H1 (cell line): ENCODE results near the gene GARNL3. TPM values are rescaled to one million over a fixed set of nuclear protein-coding genes. Genes with fewer than 3 reads are reported as not detected.

Experiments used
- CHD1 ChIP-seq: IDR thresholded peaks from 2 replicates; pipeline ENCODE4 v1.6.1; 2012; ENCODE audit warnings: low read depth, low read length, improper control_type of control experiment
- CTBP2 ChIP-seq: IDR thresholded peaks from 2 replicates; pipeline ENCODE4 v1.7.0; 2011; ENCODE audit warnings: borderline replicate concordance, mild to moderate bottlenecking, moderate library complexity, mixed read lengths, low read length; ENCODE audit not compliant: insufficient read depth, insufficient read length
- HDAC6 ChIP-seq: IDR thresholded peaks from one replicate; pipeline ENCODE4 v1.7.1; 2012; ENCODE audit warnings: low read depth, mild to moderate bottlenecking, inconsistent platforms, low read length, moderate library complexity
- JUND ChIP-seq: IDR thresholded peaks from 2 replicates; pipeline ENCODE4 v1.6.1; 2011; ENCODE audit warnings: mild to moderate bottlenecking, improper control_type of control experiment, low read length
- TAF7 ChIP-seq: optimal IDR thresholded peaks from 2 replicates; pipeline ENCODE3; 2011; ENCODE audit warnings: low read depth, mild to moderate bottlenecking, inconsistent platforms, low read length, moderate library complexity, borderline replicate concordance
- TEAD4 ChIP-seq: IDR thresholded peaks from 2 replicates; pipeline ENCODE4 v1.6.1; 2012; ENCODE audit warnings: low read depth, low read length, inconsistent platforms, mixed read lengths
- polyA plus RNA-seq, 7 experiments: library from polyadenylated mRNA; depleted of rRNA in 3 of 7; stranded (reverse) in 5 of 7; unstranded in 2 of 7; fragments of >200 nt in 5 of 7; fragments of 200-250 nt in 2 of 7; gene quantifications; 1 replicate in 5 of 7; 2 replicates in 1 of 7; 4 replicates in 1 of 7; pipeline versions ENCODE4 v1.2.1 to v1.2.3, GENCODE V29; 2011 to 2013; ENCODE audit warnings: missing spikeins in 2 of 7, mixed read lengths in 2 of 7
- total RNA-seq: library from RNA; stranded (reverse); fragmentation: NEBNext Ultra II Directional; extraction: Animal tissue kit (Norgen Biotek cat#: 25700); gene quantifications from 2 replicates; pipeline ENCODE4 v1.2.1, GENCODE V29; 2021

GARNL3 gene
- total and polyA plus RNA-seq, 2 of the 8 experiments (the other 6 are each of a cell fraction or from before 2014, with no cell fraction given) = 6.5 to 18.3 TPM

DNA sequence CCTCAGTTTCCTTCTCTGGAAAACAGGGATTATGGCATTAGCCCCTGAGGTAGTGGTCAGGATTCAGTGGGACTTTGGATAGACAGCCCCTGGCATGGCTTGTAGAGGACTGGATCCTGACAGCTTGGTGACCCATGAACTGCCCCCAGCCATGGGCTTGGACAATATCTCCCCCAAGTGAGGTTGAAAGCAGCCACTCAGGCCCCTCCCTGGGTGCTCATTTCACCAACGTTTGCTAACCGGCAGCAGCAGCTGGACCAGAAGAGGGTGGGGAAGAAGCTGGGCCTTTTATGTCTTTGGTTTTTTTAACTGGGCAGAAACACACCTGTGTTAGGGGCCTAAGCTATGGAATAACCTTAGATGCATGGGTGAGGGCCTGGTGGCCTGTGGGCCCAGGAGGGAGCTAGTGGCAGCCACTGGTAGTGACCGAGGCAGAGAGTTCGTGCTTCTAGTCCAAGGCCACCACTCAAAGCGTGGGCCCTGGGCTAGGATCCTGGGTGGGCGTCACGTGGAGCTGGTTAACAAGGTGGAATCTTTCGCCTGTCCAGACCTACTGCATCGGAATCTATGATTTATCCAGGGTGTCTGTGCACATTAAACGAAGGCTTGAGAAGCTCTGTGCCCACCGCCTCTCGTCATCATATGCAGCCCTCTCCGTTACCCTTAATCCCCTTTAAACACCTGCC, 134.3 kb downstream of the GARNL3 start (continued):
- TF ChIP-seq TEAD4 (no peak), CHD1 (no peak), JUND (no peak), HDAC6 (no peak), TAF7 (no peak), CTBP2 (no peak)
